ENCODE data around the gene PLEKHG1. TPM values are rescaled to one million over a fixed set of nuclear protein-coding genes. Genes with fewer than 3 reads are reported as not detected.

Gene PLEKHG1
- total and polyA plus RNA-seq, 9 donors, result 5.3 to 74.0 (median 11.9) TPM

GRCh38 chr6:150560884-150561219 is 38.8 kb upstream of the PLEKHG1 start:
- H3K36me3 ChIP-seq, result no peaks in the 10 kb centered on the region
- no peaks in the 10 kb centered on the region for H3K4me1 ChIP-seq (ENCODE audit: insufficient read depth)
- H3K27me3 ChIP-seq, result no peaks in the 10 kb centered on the region
- H3K9me3 ChIP-seq, result no peaks in the 10 kb centered on the region
- H3K27ac ChIP-seq, result no peak overlapping the region
- DNase-seq, result no peak
- TF ChIP-seq CTCF (IDR thresholded peaks at IDR 0.05), result no peak
- no peak for TF ChIP-seq POLR2A (IDR thresholded peaks at IDR 0.05)
- TF ChIP-seq EP300 (IDR thresholded peaks at IDR 0.05), result no peak
- WGBS, 3 donors, result 89 to 92% (median 90%) methylated on average over 6 of the region's 6 CpGs
- intact Hi-C loops (cut with DNase I), result no loop called here
- H3K4me3 ChIP-seq, result no peak overlapping the region

- TF ChIP-seq EP300 (IDR thresholded peaks at IDR 0.05) (no peak), POLR2A (IDR thresholded peaks at IDR 0.05) (no peak), CTCF (IDR thresholded peaks at IDR 0.05) (no peak)
- DNase-seq, result no peak
- 86 to 98% (median 94%) methylated on average over 2 of the region's 2 CpGs for WGBS, 3 donors
- Histone ChIP-seq H3K36me3 (no peaks in the 10 kb centered on the region), H3K4me3 (no peak overlapping the region), H3K4me1 (ENCODE audit: insufficient read depth) (no peaks in the 10 kb centered on the region), H3K27ac (no peak overlapping the region), H3K27me3 (no peaks in the 10 kb centered on the region), H3K9me3 (no peaks in the 10 kb centered on the region)
- intact Hi-C loops (cut with DNase I), result no loop called here
Observed at GRCh38 chr6:150565945-150566344, 33.7 kb upstream of the PLEKHG1 start.

- no peak for DNase-seq
- H3K27me3 ChIP-seq, result no peaks in the 10 kb centered on the region
- intact Hi-C loops (cut with DNase I), result no loop called here
Observed at GRCh38 chr6:150566486-150566885, 33.2 kb upstream of the PLEKHG1 start.

GRCh38 chr6:150567380-150567779 is 32.3 kb upstream of the PLEKHG1 start:
- intact Hi-C loops (cut with DNase I), result no loop called here
- Histone ChIP-seq H3K4me3 (no peak overlapping the region), H3K27ac (no peak overlapping the region), H3K4me1 (ENCODE audit: insufficient read depth) (no peaks in the 10 kb centered on the region), H3K36me3 (no peaks in the 10 kb centered on the region), H3K9me3 (no peaks in the 10 kb centered on the region), H3K27me3 (no peaks in the 10 kb centered on the region)
- no peak for DNase-seq
- TF ChIP-seq EP300 (IDR thresholded peaks at IDR 0.05) (no peak), CTCF (IDR thresholded peaks at IDR 0.05) (no peak), POLR2A (IDR thresholded peaks at IDR 0.05) (no peak)
- 45 to 70% (median 49%) methylated on average over 3 of the region's 3 CpGs for WGBS, 3 donors

More at GRCh38 chr6:150566486-150566885, 33.2 kb upstream of the PLEKHG1 start:
- Histone ChIP-seq H3K27ac (no peak overlapping the region), H3K36me3 (no peaks in the 10 kb centered on the region), H3K4me3 (no peak overlapping the region), H3K9me3 (no peaks in the 10 kb centered on the region), H3K4me1 (ENCODE audit: insufficient read depth) (no peaks in the 10 kb centered on the region)
- no peak for TF ChIP-seq CTCF (IDR thresholded peaks at IDR 0.05)
- no peak for TF ChIP-seq EP300 (IDR thresholded peaks at IDR 0.05)
- no peak for TF ChIP-seq POLR2A (IDR thresholded peaks at IDR 0.05)
